ENCODE results near the gene NCDN. TPM values are rescaled to one million over a fixed set of nuclear protein-coding genes. Genes with fewer than 3 reads are reported as not detected.
A peak's percentile ranks its signal among the peaks of the same experiment; 100 is the strongest.

Gene NCDN
- total RNA-seq, 2 experiments from 2014 or later, result 12.1 to 13.4 TPM

DNA sequence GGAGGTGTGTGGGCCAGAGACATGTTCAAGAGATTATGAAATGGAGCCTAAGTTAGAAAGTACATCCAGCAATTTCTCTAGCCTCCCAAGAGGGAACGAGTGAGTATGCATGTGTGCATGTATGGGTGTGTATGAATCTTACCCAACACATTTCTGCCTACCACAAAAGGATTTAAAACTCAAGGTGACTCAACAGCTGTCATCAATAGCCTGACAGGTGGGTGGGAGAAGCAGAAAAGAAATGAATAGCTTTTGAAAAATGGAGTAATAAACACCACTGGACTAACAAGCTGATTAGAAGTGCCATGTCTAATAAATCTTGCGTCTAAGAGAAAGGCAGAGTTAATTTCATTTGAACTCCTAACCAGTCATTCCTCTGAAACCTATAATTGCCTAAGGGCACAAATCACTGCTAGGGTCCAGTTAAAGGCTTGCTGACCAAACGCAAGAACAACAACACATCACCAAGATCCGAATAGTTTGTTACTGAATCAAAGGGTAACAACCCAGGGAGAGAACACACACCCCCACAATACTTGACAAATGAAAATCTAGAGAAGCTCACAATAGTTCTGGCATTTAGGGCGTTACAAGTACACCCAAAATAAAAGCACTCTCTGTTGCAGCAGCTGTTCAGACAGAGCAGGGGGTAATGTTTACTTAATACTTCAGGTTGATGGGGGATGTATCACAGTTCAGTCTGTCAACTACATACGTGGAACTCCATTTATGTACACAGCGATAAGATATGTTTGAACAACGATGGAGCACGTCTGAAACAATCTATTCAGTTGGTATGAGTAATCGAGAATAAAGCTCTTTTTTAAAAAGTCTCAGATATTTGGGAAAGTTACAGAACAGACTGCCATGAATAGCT, 1.8 kb upstream of the NCDN start:
- CTCF ChIA-PET, result interaction anchor here (0.8 to 12.3 kb wide), 7 partner anchors 9 to 104 kb away, joined by 3 to 113 read pairs (median 5); no protein-coding TSS in a partner anchor
- Mint-ChIP-seq H3K9me3 (no peaks in the 10 kb centered on the region), H3K27me3 (ENCODE audit: low read depth) (no peaks in the 10 kb centered on the region), H3K27ac (peak overlapping the region; percentile 66), H3K36me3 (ENCODE audit: low read depth) (peaks cover 12% of the 10 kb centered on the region), H3K4me1 (ENCODE audit: low read depth) (peaks cover 40% of the 10 kb centered on the region), H3K4me3 (peak overlapping the region; percentile 95)
- intact Hi-C loops (cut with micrococcal nuclease), result loop anchor here (2.0 to 10.0 kb wide), 6 partner anchors 86 to 759 kb away; partner anchors contain the start of genes PSMB2, SFPQ, SMIM12 and ZMYM4
- no peak for DNase-seq

- H3K4me1 Mint-ChIP-seq (ENCODE audit: low read depth), result peaks cover 43% of the 10 kb centered on the region
- H3K27ac Mint-ChIP-seq, result peak overlapping the region; percentile 66
- H3K36me3 Mint-ChIP-seq (ENCODE audit: low read depth), result peaks cover 12% of the 10 kb centered on the region
- no peak for DNase-seq
- peak overlapping the region; percentile 95 for H3K4me3 Mint-ChIP-seq
- intact Hi-C loops (cut with micrococcal nuclease), result loop anchor here (1.0 to 10.0 kb wide), 8 partner anchors 17 to 759 kb away; partner anchors contain the start of genes PSMB2, SFPQ, SMIM12 and ZMYM4
- no peaks in the 10 kb centered on the region for H3K27me3 Mint-ChIP-seq (ENCODE audit: low read depth)
- no peaks in the 10 kb centered on the region for H3K9me3 Mint-ChIP-seq
- CTCF ChIA-PET, result interaction anchor here (0.8 to 12.3 kb wide), 8 partner anchors 8 to 105 kb away, joined by 3 to 113 read pairs (median 6); no protein-coding TSS in a partner anchor
These were observed 998 bp upstream of the NCDN start for GRCh38 chr1:35556484-35557117.

DNA sequence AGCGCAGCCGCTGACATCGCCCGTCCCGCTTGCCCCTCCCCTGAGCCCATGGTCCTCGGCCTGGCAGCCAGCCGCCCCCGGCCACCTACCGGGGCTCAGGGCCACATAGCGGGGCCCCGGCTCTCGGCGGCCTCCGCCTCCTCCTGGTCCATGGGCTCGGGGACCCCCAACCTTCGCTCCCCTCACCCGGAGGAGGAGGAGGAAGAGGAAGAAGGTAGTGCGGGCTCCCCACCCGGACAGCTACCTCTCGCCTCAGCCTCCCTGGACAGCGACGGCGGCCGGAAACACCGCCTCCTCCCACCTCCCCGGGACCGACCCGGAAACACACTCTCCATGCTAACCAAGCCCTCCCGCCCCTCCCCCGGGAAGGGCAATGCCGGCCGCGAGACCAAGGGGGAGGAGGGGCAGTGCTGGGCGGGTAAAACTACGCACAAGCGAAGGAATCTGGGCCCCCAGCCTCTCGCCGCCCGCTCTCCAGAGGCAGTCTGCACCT, 435 bp upstream of the NCDN start, which contains the start of gene KIAA0319L:
KIAA0319L (minus strand) TSS at position 286 of the 493 bp plus-strand sequence. CDS start 2,912 bp downstream, outside the sequence.
- no peaks in the 10 kb centered on the region for H3K27me3 Mint-ChIP-seq (ENCODE audit: low read depth)
- peaks cover 44% of the 10 kb centered on the region for H3K4me1 Mint-ChIP-seq (ENCODE audit: low read depth)
- intact Hi-C loops (cut with micrococcal nuclease), result loop anchor here (1.0 to 10.0 kb wide), 8 partner anchors 18 to 760 kb away; partner anchors contain the start of genes PSMB2, SFPQ, SMIM12 and ZMYM4
- H3K4me3 Mint-ChIP-seq, result peak within 1 kb of the TSS; percentile 95
- H3K9me3 Mint-ChIP-seq, result no peaks in the 10 kb centered on the region
- CTCF ChIA-PET, result interaction anchor here (0.6 to 12.3 kb wide), 4 partner anchors 8 to 378 kb away, joined by 4 to 113 read pairs (median 10); no protein-coding TSS in a partner anchor
- peaks cover 8% of the 10 kb centered on the region for H3K36me3 Mint-ChIP-seq (ENCODE audit: low read depth)
- DNase-seq, result no peak
- peak within 1 kb of the TSS; percentile 92 for H3K27ac Mint-ChIP-seq

DNA sequence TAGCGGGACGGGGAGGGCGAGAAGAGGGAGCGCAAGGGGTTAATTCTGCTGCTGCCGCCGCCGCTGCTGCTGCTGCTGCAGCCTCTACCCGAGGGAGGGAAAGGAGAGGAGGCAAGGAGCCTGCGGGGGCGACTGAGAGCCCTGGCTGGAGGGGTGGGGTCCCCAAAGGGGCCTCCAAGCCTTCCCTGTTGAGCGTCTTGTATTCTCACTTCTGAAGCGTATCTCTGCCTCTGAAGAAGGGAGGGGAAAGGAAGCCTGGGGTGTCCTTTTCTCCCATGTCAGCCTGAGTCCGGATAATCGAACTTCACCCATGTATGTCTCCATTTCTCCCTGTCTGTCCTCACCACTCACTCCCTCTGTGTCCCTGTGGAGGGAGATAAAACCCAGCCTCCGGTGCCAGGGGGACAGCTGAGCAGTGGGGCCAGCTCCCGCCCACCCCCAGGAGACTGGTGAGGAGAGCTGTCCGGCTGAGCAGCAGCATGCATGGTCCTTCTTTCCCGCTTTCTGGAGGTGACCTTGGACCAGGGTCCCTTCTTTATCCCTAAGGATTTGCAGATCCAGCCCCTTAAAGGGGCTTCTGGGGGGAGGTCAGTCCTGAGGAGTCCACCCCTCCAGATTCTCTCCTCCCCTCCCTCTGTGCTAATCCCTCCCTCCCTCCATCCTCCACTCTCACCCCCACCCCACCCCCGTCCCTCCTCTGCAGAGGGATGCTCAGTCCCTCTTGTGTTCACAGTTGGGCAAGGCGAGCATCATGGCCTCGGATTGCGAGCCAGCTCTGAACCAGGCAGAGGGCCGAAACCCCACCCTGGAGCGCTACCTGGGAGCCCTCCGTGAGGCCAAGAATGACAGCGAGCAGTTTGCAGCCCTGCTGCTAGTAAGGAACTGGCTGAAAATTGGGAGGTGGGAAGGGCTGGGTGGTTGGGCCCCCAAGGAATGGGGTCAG, 1.0 kb downstream of the NCDN start:
- H3K4me3 Mint-ChIP-seq, result peak overlapping the region; percentile 95
- H3K9me3 Mint-ChIP-seq, result no peaks in the 10 kb centered on the region
- intact Hi-C loops (cut with micrococcal nuclease), result loop anchor here (5.0 to 10.0 kb wide), 5 partner anchors 84 to 761 kb away; partner anchors contain the start of genes PSMB2, SFPQ, SMIM12 and ZMYM4
- DNase-seq, result no peak
- CTCF ChIA-PET, result interaction anchor here (1.2 to 12.3 kb wide), 3 partner anchors 14 to 157 kb away, joined by 4 to 113 read pairs (median 4); partner anchors contain the start of gene TFAP2E
- no peaks in the 10 kb centered on the region for H3K27me3 Mint-ChIP-seq (ENCODE audit: low read depth)
- peaks cover 44% of the 10 kb centered on the region for H3K4me1 Mint-ChIP-seq (ENCODE audit: low read depth)
- peak overlapping the region; percentile 92 for H3K27ac Mint-ChIP-seq
- no peaks in the 10 kb centered on the region for H3K36me3 Mint-ChIP-seq (ENCODE audit: low read depth)

GRCh38 chr1:35559317-35559944, 1.8 kb downstream of the NCDN start:
- intact Hi-C loops (cut with micrococcal nuclease), result loop anchor here (5.0 to 10.0 kb wide), 5 partner anchors 83 to 762 kb away; partner anchors contain the start of genes PSMB2, SFPQ, SMIM12 and ZMYM4
- Mint-ChIP-seq H3K27me3 (ENCODE audit: low read depth) (no peaks in the 10 kb centered on the region), H3K4me3 (peak overlapping the region; percentile 5), H3K9me3 (no peaks in the 10 kb centered on the region), H3K27ac (no peak overlapping the region), H3K4me1 (ENCODE audit: low read depth) (peaks cover 45% of the 10 kb centered on the region), H3K36me3 (ENCODE audit: low read depth) (no peaks in the 10 kb centered on the region)
- DNase-seq, result no peak
- CTCF ChIA-PET, result interaction anchor here (1.2 to 12.3 kb wide), 3 partner anchors 13 to 157 kb away, joined by 4 to 113 read pairs (median 4); partner anchors contain the start of gene TFAP2E

DNA sequence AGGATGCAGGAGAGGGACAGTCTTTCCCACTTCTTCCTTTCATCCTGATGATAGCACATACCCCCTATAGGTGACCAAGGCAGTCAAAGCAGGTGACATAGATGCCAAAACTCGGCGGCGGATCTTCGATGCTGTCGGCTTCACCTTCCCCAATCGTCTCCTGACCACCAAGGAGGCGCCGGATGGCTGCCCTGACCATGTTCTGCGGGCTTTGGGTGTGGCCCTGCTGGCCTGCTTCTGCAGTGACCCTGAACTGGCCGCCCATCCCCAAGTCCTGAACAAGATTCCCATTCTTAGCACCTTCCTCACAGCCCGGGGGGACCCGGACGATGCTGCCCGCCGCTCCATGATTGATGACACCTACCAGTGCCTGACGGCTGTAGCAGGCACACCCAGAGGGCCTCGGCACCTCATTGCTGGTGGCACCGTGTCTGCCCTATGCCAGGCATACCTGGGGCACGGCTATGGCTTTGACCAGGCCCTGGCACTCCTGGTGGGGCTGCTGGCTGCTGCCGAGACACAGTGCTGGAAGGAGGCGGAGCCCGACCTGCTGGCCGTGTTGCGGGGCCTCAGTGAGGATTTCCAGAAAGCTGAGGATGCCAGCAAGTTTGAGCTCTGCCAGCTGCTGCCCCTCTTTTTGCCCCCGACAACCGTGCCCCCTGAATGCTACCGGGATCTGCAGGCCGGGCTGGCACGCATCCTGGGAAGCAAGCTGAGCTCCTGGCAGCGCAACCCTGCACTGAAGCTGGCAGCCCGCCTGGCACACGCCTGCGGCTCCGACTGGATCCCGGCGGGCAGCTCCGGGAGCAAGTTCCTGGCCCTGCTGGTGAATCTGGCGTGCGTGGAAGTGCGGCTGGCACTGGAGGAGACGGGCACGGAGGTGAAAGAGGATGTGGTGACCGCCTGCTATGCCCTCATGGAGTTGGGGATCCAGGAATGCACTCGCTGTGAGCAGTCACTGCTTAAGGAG, 2.9 kb downstream of the NCDN start:
- Mint-ChIP-seq H3K36me3 (ENCODE audit: low read depth) (peaks cover 4% of the 10 kb centered on the region), H3K9me3 (no peaks in the 10 kb centered on the region), H3K27ac (no peak overlapping the region), H3K27me3 (ENCODE audit: low read depth) (no peaks in the 10 kb centered on the region), H3K4me3 (no peak overlapping the region), H3K4me1 (ENCODE audit: low read depth) (peaks cover 36% of the 10 kb centered on the region)
- CTCF ChIA-PET, result interaction anchor here (1.7 to 12.3 kb wide), 2 partner anchors 108 to 156 kb away, joined by 4 to 113 read pairs; no protein-coding TSS in a partner anchor
- DNase-seq, result no peak
- intact Hi-C loops (cut with micrococcal nuclease), result no loop called here

- intact Hi-C loops (cut with micrococcal nuclease), result no loop called here
These were observed 3.8 kb downstream of the NCDN start for GRCh38 chr1:35561297-35561971.

GRCh38 chr1:35561972-35562680, 4.5 kb downstream of the NCDN start:
- CTCF ChIA-PET, result interaction anchor here (0.6 to 12.3 kb wide), 5 partner anchors 12 to 155 kb away, joined by 3 to 113 read pairs (median 4); no protein-coding TSS in a partner anchor
- peak overlapping the region; percentile 19 for H3K27ac Mint-ChIP-seq
- no peak overlapping the region for H3K4me3 Mint-ChIP-seq
- H3K27me3 Mint-ChIP-seq (ENCODE audit: low read depth), result no peaks in the 10 kb centered on the region
- H3K9me3 Mint-ChIP-seq, result no peaks in the 10 kb centered on the region
- peaks cover 24% of the 10 kb centered on the region for H3K4me1 Mint-ChIP-seq (ENCODE audit: low read depth)
- peaks cover 8% of the 10 kb centered on the region for H3K36me3 Mint-ChIP-seq (ENCODE audit: low read depth)
- DNase-seq, result no peak
- intact Hi-C loops (cut with micrococcal nuclease), result no loop called here

More at GRCh38 chr1:35561297-35561971, 3.8 kb downstream of the NCDN start:
- DNase-seq, result no peak
- H3K27ac Mint-ChIP-seq, result no peak overlapping the region
- no peaks in the 10 kb centered on the region for H3K27me3 Mint-ChIP-seq (ENCODE audit: low read depth)
- peaks cover 4% of the 10 kb centered on the region for H3K36me3 Mint-ChIP-seq (ENCODE audit: low read depth)
- no peaks in the 10 kb centered on the region for H3K9me3 Mint-ChIP-seq
- no peak overlapping the region for H3K4me3 Mint-ChIP-seq
- peaks cover 27% of the 10 kb centered on the region for H3K4me1 Mint-ChIP-seq (ENCODE audit: low read depth)
- CTCF ChIA-PET, result interaction anchor here (0.6 to 12.3 kb wide), 3 partner anchors 109 to 155 kb away, joined by 3 to 113 read pairs (median 3); no protein-coding TSS in a partner anchor

DNA sequence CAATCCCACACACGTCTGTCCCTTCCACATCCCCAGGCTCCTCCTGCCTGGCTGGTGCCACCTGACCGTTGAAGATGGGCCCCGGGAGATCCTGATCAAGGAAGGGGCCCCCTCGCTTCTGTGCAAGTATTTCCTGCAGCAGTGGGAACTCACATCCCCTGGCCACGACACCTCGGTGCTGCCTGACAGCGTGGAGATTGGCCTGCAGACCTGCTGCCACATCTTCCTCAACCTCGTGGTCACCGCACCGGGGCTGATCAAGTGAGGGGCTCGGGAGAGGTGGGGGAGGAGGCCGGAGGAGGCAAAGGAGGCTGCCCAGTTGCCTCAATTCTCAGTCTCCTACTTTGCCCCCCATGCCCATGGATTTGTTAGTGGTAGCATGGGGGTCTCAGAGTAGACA, 5.6 kb downstream of the NCDN start:
- no peak for DNase-seq
- no peak overlapping the region for H3K4me3 Mint-ChIP-seq
- CTCF ChIA-PET, result interaction anchor here (1.0 to 12.3 kb wide), 3 partner anchors 13 to 152 kb away, joined by 4 to 113 read pairs (median 5); no protein-coding TSS in a partner anchor
- intact Hi-C loops (cut with micrococcal nuclease), result no loop called here
- no peaks in the 10 kb centered on the region for H3K9me3 Mint-ChIP-seq
- peaks cover 24% of the 10 kb centered on the region for H3K4me1 Mint-ChIP-seq (ENCODE audit: low read depth)
- no peak overlapping the region for H3K27ac Mint-ChIP-seq
- H3K27me3 Mint-ChIP-seq (ENCODE audit: low read depth), result no peaks in the 10 kb centered on the region
- H3K36me3 Mint-ChIP-seq (ENCODE audit: low read depth), result peaks cover 8% of the 10 kb centered on the region
